ENCODE data around the gene FUZ. TPM values are rescaled to one million over a fixed set of nuclear protein-coding genes. Genes with fewer than 3 reads are reported as not detected.

FUZ gene
- total RNA-seq, 4 donors from 2014 or later, result 19.0 to 31.7 (median 26.8) TPM

DNA sequence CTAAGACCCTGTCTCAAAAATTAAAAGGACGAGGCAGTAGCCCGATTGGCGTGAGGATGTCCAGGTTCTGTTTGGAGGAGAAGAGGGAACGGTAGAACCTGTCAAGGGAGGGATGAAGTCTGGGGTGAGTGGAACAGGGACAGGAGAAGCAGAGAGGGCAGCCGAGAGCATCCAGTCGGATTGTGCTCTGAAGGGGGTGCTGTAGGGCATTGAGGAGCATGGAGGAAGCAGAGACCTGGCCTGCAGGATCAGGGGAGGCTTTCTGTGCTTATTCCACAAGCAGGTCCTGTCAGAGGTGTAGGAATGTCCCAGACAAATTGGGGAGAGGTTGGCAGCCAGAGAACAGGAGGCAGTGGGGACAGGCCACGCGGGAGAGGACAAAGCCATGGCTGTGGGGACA is 32.2 kb downstream of the FUZ start:
- no peak for DNase-seq (ENCODE audit: low spot score in 2 of 2)
- Histone ChIP-seq H3K4me1 (peaks cover 0 to 18% (median 3%) of the 10 kb centered on the region in 4 donors), H3K27ac (peak overlapping the region in 1 of 4 donors; percentile 37), H3K36me3 (peaks cover 3 to 53% (median 12%) of the 10 kb centered on the region in 3 donors), H3K27me3 (no peaks in the 10 kb centered on the region), H3K9me3 (no peaks in the 10 kb centered on the region), H3K4me3 (no peak overlapping the region)
- 79 to 87% methylated on average over 8 of the region's 8 CpGs for WGBS, 2 donors
- TF ChIP-seq EP300 (IDR thresholded peaks at IDR 0.05), result no peak
- TF ChIP-seq, protein P1, sequence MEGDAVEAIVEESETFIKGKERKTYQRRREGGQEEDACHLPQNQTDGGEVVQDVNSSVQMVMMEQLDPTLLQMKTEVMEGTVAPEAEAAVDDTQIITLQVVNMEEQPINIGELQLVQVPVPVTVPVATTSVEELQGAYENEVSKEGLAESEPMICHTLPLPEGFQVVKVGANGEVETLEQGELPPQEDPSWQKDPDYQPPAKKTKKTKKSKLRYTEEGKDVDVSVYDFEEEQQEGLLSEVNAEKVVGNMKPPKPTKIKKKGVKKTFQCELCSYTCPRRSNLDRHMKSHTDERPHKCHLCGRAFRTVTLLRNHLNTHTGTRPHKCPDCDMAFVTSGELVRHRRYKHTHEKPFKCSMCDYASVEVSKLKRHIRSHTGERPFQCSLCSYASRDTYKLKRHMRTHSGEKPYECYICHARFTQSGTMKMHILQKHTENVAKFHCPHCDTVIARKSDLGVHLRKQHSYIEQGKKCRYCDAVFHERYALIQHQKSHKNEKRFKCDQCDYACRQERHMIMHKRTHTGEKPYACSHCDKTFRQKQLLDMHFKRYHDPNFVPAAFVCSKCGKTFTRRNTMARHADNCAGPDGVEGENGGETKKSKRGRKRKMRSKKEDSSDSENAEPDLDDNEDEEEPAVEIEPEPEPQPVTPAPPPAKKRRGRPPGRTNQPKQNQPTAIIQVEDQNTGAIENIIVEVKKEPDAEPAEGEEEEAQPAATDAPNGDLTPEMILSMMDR (IDR thresholded peaks at IDR 0.05), result no peak
- no peak for TF ChIP-seq POLR2A (IDR thresholded peaks at IDR 0.05)

DNA sequence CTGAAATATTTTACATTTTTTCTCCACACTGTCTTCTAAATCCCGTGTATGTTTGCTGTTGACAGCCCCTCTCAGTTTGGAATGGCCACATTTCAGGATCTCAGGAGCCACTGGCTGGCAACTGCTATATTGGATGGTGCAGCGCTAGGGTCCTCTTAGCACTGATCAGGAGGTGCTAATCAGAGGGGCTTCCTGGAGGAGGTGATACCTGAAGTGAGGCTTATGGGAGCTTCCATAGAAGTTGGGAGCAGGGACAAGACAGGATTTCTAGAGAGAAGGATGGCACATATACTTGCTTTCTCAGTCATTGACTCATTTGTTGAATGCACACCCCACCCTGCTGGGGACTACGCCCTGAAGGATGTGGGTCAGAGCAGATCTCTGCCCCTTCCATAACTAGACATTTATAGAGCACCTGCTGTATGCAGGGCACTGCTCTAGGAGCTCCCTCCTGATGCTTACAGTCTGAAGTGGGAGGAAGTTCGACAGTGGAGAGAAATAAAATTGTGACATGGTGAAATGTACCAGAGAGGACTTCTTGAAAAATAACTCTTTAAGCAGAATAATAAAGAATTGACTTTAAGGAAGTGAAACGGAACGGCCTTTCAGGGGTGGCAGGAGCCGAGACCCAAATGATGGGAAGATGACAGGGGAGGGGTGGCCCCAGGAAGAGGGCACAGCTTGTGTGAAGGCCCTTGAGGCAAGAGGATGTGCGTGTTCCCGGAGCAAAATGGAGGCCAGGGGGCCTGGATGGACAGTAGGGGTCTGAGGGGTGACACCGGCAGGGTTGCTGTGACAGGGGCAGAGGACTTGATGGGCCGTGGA is 33.1 kb downstream of the FUZ start:
- H3K4me3 ChIP-seq, result no peak overlapping the region
- no peaks in the 10 kb centered on the region for H3K9me3 ChIP-seq
- peaks cover 0 to 15% (median 3%) of the 10 kb centered on the region in 4 donors for H3K4me1 ChIP-seq
- DNase-seq (ENCODE audit: low spot score in 2 of 2), result no peak
- peaks cover 3 to 51% (median 12%) of the 10 kb centered on the region in 3 donors for H3K36me3 ChIP-seq
- TF ChIP-seq EP300 (IDR thresholded peaks at IDR 0.05), result no peak
- TF ChIP-seq, protein P1 (IDR thresholded peaks at IDR 0.05), result no peak
- no peak for TF ChIP-seq POLR2A (IDR thresholded peaks at IDR 0.05)
- WGBS, 2 donors, result 71 to 73% methylated on average over 11 of the region's 11 CpGs
- H3K27ac ChIP-seq, result peak overlapping the region in 1 of 4 donors; percentile 42
- H3K27me3 ChIP-seq, result no peaks in the 10 kb centered on the region

DNA sequence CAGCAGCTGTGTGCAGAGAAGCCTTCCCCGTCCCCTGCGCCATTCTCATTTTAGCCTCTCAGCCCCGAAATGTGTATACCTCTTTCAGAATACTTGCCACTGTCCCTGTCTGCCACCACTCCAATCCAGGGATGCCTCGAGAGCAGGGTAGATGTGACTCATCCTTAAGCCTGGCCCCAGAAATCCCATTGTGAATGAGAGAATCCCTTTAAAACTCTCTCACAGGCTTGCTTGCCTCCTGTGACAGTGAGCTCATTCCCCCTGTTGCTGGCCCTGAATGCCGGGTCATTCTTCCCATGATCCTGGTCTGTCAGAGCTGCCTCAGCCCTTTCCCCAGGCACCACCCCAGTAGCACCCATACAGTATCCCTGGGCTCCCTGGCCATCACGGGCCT is 36.7 kb downstream of the FUZ start:
- Histone ChIP-seq H3K4me3 (no peak overlapping the region), H3K9me3 (no peaks in the 10 kb centered on the region), H3K4me1 (peaks cover 0 to 16% (median 3%) of the 10 kb centered on the region in 4 donors), H3K36me3 (peaks cover 0 to 23% (median 0%) of the 10 kb centered on the region in 3 donors), H3K27ac (no peak overlapping the region), H3K27me3 (no peaks in the 10 kb centered on the region)
- no peak for TF ChIP-seq POLR2A (IDR thresholded peaks at IDR 0.05)
- TF ChIP-seq, protein P1 (IDR thresholded peaks at IDR 0.05), result no peak
- no peak for TF ChIP-seq EP300 (IDR thresholded peaks at IDR 0.05)
- no peak for DNase-seq (ENCODE audit: low spot score in 2 of 2)
- WGBS, 2 donors, result 89 to 90% methylated on average over 6 of the region's 6 CpGs

DNA sequence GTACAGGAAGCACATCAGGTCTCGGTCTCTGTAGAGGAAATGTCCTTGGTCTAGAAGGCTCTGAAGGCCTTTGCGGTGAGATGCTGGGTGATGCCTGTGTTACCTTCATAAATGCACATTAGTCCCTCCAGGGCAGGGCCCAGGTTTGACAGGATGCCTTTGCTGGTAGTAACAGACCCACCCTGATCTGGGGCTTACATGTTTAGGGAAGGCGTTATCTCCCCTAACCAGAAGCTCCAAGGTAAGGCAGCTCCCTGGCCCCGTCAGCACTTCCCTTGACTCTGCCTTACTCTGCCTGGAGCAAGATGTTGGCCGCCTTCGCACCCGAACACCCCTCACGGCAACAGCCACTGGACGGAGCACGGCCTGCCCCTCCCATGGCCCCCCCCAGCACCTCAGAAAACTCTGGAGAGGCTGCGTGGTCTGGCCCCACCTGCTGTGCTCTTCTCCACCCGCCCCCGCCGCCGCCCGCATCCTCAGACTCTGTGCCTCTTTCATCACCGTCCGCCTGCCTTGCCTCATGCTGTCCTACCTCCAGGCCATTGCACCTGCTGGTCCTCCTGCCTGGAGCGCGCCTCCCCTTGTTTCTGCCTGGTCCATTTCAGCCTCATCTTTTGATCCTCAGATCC is 37.2 kb downstream of the FUZ start:
- Histone ChIP-seq H3K27me3 (no peaks in the 10 kb centered on the region), H3K4me1 (peaks cover 0 to 11% (median 3%) of the 10 kb centered on the region in 4 donors), H3K27ac (no peak overlapping the region), H3K4me3 (no peak overlapping the region), H3K36me3 (peaks cover 0 to 20% (median 0%) of the 10 kb centered on the region in 3 donors), H3K9me3 (no peaks in the 10 kb centered on the region)
- no peak for DNase-seq (ENCODE audit: low spot score in 2 of 2)
- WGBS, 2 donors, result 89 to 91% methylated on average over 16 to 20 of the region's 20 CpGs
- TF ChIP-seq POLR2A (IDR thresholded peaks at IDR 0.05) (no peak), EP300 (IDR thresholded peaks at IDR 0.05) (no peak)
- TF ChIP-seq, protein P1 (IDR thresholded peaks at IDR 0.05), result no peak

DNA sequence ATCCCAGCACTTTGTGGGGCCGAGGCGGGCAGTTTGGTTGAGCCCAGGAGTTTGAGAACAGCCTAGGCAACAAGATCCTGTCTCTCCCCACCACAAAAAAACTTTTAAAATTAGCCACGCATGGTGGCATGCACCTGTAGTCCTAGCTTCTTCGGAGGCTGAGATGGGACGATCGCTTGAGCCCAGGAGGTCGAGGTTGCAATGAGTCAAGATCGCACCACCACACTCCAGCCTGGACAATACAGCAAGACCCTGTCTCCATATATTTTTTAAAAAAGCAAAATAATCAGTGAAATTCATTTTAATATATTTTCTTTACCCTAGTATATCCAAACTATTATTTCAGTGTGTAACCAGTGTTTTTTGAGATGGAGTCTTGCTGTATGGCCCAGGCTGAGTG is 38.1 kb downstream of the FUZ start:
- no peak for TF ChIP-seq POLR2A (IDR thresholded peaks at IDR 0.05)
- TF ChIP-seq, protein P1 (IDR thresholded peaks at IDR 0.05), result no peak
- TF ChIP-seq EP300 (IDR thresholded peaks at IDR 0.05), result no peak
- no peaks in the 10 kb centered on the region for H3K27me3 ChIP-seq
- no peak overlapping the region for H3K27ac ChIP-seq
- DNase-seq (ENCODE audit: low spot score in 2 of 2), result no peak
- H3K4me3 ChIP-seq, result no peak overlapping the region
- H3K4me1 ChIP-seq, result peaks cover 0 to 14% (median 2%) of the 10 kb centered on the region in 4 donors
- peaks cover 0 to 28% (median 0%) of the 10 kb centered on the region in 3 donors for H3K36me3 ChIP-seq
- H3K9me3 ChIP-seq, result no peaks in the 10 kb centered on the region
- 89 to 91% methylated on average over 8 of the region's 8 CpGs for WGBS, 2 donors
